Measurements from ENCODE around the gene MAGI1. TPM values are rescaled to one million over a fixed set of nuclear protein-coding genes. Genes with fewer than 3 reads are reported as not detected.

MAGI1 gene
- total and polyA plus RNA-seq, 2 experiments from 2014 or later, result 33.9 to 87.0 TPM

- peak overlapping the region; percentile 54 for H3K27ac ChIP-seq
- H3K9me3 ChIP-seq (ENCODE audit: low read depth), result no peaks in the 10 kb centered on the region
- DNase-seq (ENCODE audit: low read depth in 1 of 2, low spot score in 1 of 2), result no peak
- no peak overlapping the region for H3K4me3 ChIP-seq
- no peak for TF ChIP-seq CTCF (IDR thresholded peaks at IDR 0.05; ENCODE audit: low read depth, low read length)
- no peaks in the 10 kb centered on the region for H3K27me3 ChIP-seq
- H3K36me3 ChIP-seq, result no peaks in the 10 kb centered on the region
- peaks cover 19% of the 10 kb centered on the region for H3K4me1 ChIP-seq (ENCODE audit: low read depth)
Measured at GRCh38 chr3:65971293-65972252, 67.1 kb downstream of the MAGI1 start.

- no peak for TF ChIP-seq CTCF (IDR thresholded peaks at IDR 0.05; ENCODE audit: low read depth, low read length)
- H3K27me3 ChIP-seq, result no peaks in the 10 kb centered on the region
- H3K27ac ChIP-seq, result no peak overlapping the region
Measured at GRCh38 chr3:65968996-65969395, 69.7 kb downstream of the MAGI1 start.

GRCh38 chr3:65967451-65967850, 71.3 kb downstream of the MAGI1 start:
- Histone ChIP-seq H3K4me1 (ENCODE audit: low read depth) (peaks cover 26% of the 10 kb centered on the region), H3K27me3 (no peaks in the 10 kb centered on the region), H3K4me3 (no peak overlapping the region), H3K27ac (no peak overlapping the region), H3K9me3 (ENCODE audit: low read depth) (no peaks in the 10 kb centered on the region), H3K36me3 (no peaks in the 10 kb centered on the region)
- peak; percentile 8 to 40 for DNase-seq (ENCODE audit: low read depth in 1 of 2, low spot score in 1 of 2)
- TF ChIP-seq CTCF (IDR thresholded peaks at IDR 0.05; ENCODE audit: low read depth, low read length), result no peak

More at GRCh38 chr3:65968996-65969395, 69.7 kb downstream of the MAGI1 start:
- peak in 1 of 2 donors; percentile 14 for DNase-seq (ENCODE audit: low read depth in 1 of 2, low spot score in 1 of 2)
- no peaks in the 10 kb centered on the region for H3K36me3 ChIP-seq
- H3K4me1 ChIP-seq (ENCODE audit: low read depth), result peaks cover 21% of the 10 kb centered on the region
- H3K4me3 ChIP-seq, result no peak overlapping the region
- H3K9me3 ChIP-seq (ENCODE audit: low read depth), result no peaks in the 10 kb centered on the region

- no peak for TF ChIP-seq CTCF (IDR thresholded peaks at IDR 0.05; ENCODE audit: low read depth, low read length)
- Histone ChIP-seq H3K4me3 (no peak overlapping the region), H3K27ac (no peak overlapping the region), H3K9me3 (ENCODE audit: low read depth) (no peaks in the 10 kb centered on the region), H3K4me1 (ENCODE audit: low read depth) (peaks cover 30% of the 10 kb centered on the region), H3K36me3 (no peaks in the 10 kb centered on the region), H3K27me3 (no peaks in the 10 kb centered on the region)
- no peak for DNase-seq (ENCODE audit: low read depth in 1 of 2, low spot score in 1 of 2)
Measured at GRCh38 chr3:65964838-65965237, 73.9 kb downstream of the MAGI1 start.

- Histone ChIP-seq H3K9me3 (ENCODE audit: low read depth) (no peaks in the 10 kb centered on the region), H3K4me3 (no peak overlapping the region), H3K36me3 (no peaks in the 10 kb centered on the region), H3K4me1 (ENCODE audit: low read depth) (peaks cover 30% of the 10 kb centered on the region), H3K27me3 (no peaks in the 10 kb centered on the region), H3K27ac (peak overlapping the region; percentile 12)
- TF ChIP-seq CTCF (IDR thresholded peaks at IDR 0.05; ENCODE audit: low read depth, low read length), result no peak
- DNase-seq (ENCODE audit: low read depth in 1 of 2, low spot score in 1 of 2), result peak in 1 of 2 donors; percentile 91
Measured at GRCh38 chr3:65963787-65964677, 74.7 kb downstream of the MAGI1 start.
